Thyroid gland (tissue), 4 donors: ENCODE results near the gene PRDM11. TPM values are rescaled to one million over a fixed set of nuclear protein-coding genes. Genes with fewer than 3 reads are reported as not detected.

Source experiments
- DNase-seq, 2 donors: peaks; one replicate each; pipeline ENCODE4 v3.0.0-alpha.2; 2019
- H3K27ac ChIP-seq, 3 donors: fragments of 200-600 bp; sonication (generic); 1 replicate in 2 of 3; 2 replicates in 1 of 3; pipeline ENCODE4 v1.5.1; 2016 to 2019; ENCODE audit warnings: mild to moderate bottlenecking in 1 of 3, moderate library complexity in 1 of 3
- H3K27me3 ChIP-seq: fragments of 200-600 bp; sonication (generic); one replicate; pipeline ENCODE4 v1.5.1; 2019
- H3K36me3 ChIP-seq, 2 donors: fragments of 200-600 bp; sonication (generic); one replicate each; pipeline ENCODE4 v1.5.1; 2016 to 2019
- H3K4me1 ChIP-seq, 2 donors: fragments of 200-600 bp; sonication (generic); one replicate each; pipeline ENCODE4 v1.5.1; 2017 to 2019
- H3K4me3 ChIP-seq, 3 donors: fragments of 200-600 bp; sonication (generic); replicated peaks in 1 of 3; 1 replicate in 2 of 3; 2 replicates in 1 of 3; pipeline ENCODE4 v1.5.1; 2016; ENCODE audit warnings: mild to moderate bottlenecking in 1 of 3
- H3K9me3 ChIP-seq: fragments of 200-600 bp; sonication (generic); one replicate; pipeline ENCODE4 v1.5.1; 2017
- POLR2A ChIP-seq, 2 donors: fragments of 450-650 bp; IDR thresholded peaks; one replicate each; pipeline ENCODE4 v1.6.1; 2017; ENCODE audit warnings: antibody characterized with exemption in 2 of 2, mild to moderate bottlenecking in 2 of 2, moderate library complexity in 1 of 2
- WGBS, 2 donors: methylation state at CpG; one replicate each; pipeline ENCODE4 v1.1.5; 2017; 5-methylcytosine and 5-hydroxymethylcytosine counted together
- intact Hi-C: fragments of 100-400 bp; cut with DNase I; formaldehyde crosslinking; loops from one replicate; pipeline ENCODE4 v1.15.1; 2023
- total RNA-seq, 4 donors: library from RNA; depleted of rRNA; stranded (reverse); fragments of >200 nt; gene quantifications; one replicate each; pipeline ENCODE4 v1.2.3, GENCODE V29; 2016
- TF ChIP-seq, protein P1 (sequence below), 6 experiments: fragments of 200-600 bp in 3 of 6; fragments of 450-650 bp in 3 of 6; sonication (generic) in 3 of 6; IDR thresholded peaks; one replicate each; pipeline ENCODE4 v1.5.1; 2016 to 2019; ENCODE audit warnings: antibody characterized with exemption in 6 of 6, mild to moderate bottlenecking in 2 of 6, inconsistent platforms in 1 of 6, moderate library complexity in 1 of 6

PRDM11 gene
- total RNA-seq, 4 donors from 2014 or later, result 8.6 to 53.3 (median 31.0) TPM

GRCh38 chr11:45189230-45189629, 42.8 kb downstream of the PRDM11 start:
- DNase-seq, result no peak
- TF ChIP-seq, protein P1, sequence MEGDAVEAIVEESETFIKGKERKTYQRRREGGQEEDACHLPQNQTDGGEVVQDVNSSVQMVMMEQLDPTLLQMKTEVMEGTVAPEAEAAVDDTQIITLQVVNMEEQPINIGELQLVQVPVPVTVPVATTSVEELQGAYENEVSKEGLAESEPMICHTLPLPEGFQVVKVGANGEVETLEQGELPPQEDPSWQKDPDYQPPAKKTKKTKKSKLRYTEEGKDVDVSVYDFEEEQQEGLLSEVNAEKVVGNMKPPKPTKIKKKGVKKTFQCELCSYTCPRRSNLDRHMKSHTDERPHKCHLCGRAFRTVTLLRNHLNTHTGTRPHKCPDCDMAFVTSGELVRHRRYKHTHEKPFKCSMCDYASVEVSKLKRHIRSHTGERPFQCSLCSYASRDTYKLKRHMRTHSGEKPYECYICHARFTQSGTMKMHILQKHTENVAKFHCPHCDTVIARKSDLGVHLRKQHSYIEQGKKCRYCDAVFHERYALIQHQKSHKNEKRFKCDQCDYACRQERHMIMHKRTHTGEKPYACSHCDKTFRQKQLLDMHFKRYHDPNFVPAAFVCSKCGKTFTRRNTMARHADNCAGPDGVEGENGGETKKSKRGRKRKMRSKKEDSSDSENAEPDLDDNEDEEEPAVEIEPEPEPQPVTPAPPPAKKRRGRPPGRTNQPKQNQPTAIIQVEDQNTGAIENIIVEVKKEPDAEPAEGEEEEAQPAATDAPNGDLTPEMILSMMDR (IDR thresholded peaks at IDR 0.05), result no peak
- no peak for TF ChIP-seq POLR2A (IDR thresholded peaks at IDR 0.05)
- no peaks in the 10 kb centered on the region for H3K27me3 ChIP-seq
- no peak overlapping the region for H3K4me3 ChIP-seq
- H3K36me3 ChIP-seq, result peaks cover 6 to 8% of the 10 kb centered on the region in 2 donors
- H3K27ac ChIP-seq, result no peak overlapping the region
- H3K9me3 ChIP-seq, result no peaks in the 10 kb centered on the region
- intact Hi-C loops, result no loop called here
- 91 to 93% methylated on average over 5 of the region's 5 CpGs for WGBS, 2 donors
- peaks cover 8 to 13% of the 10 kb centered on the region in 2 donors for H3K4me1 ChIP-seq

- Histone ChIP-seq H3K36me3 (peaks cover 0 to 3% of the 10 kb centered on the region in 2 donors), H3K27ac (peak overlapping the region; percentile 15 to 77 (median 44)), H3K27me3 (no peaks in the 10 kb centered on the region), H3K4me1 (peaks cover 7 to 8% of the 10 kb centered on the region in 2 donors), H3K4me3 (no peak overlapping the region), H3K9me3 (no peaks in the 10 kb centered on the region)
- 24 to 30% methylated on average over 5 to 6 of the region's 6 CpGs for WGBS, 2 donors
- peak; percentile 88 to 92 for DNase-seq
- intact Hi-C loops, result no loop called here
- peak in 1 of 2 donors; percentile 49 for TF ChIP-seq POLR2A (IDR thresholded peaks at IDR 0.05)
- TF ChIP-seq, protein P1 (IDR thresholded peaks at IDR 0.05), result no peak
Measured at GRCh38 chr11:45193695-45194094, 47.3 kb downstream of the PRDM11 start.

DNA sequence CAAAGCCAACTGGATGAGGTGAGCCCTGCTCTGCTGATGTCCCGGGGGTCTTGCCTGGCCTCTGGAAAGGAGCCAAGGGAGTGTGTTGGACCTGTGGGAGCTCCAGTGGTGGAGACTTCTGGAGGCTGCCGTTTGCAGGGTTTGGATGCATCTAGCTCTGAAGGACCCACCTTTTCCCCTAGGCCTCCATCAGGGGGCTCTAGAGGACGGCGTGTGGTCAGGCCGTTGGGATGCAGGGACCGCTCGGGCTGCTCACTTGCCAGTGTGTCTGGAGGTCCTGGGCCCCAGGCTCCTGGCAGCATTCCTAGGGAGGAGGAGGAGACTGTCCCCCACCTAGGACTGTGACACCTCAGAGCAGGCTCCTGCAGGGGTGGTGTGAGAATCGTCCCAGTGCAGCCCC, 58.3 kb downstream of the PRDM11 start:
- peaks cover 6 to 8% of the 10 kb centered on the region in 2 donors for H3K4me1 ChIP-seq

GRCh38 chr11:45205978-45206377, 59.5 kb downstream of the PRDM11 start:
- Histone ChIP-seq H3K9me3 (no peaks in the 10 kb centered on the region), H3K27me3 (no peaks in the 10 kb centered on the region), H3K27ac (no peak overlapping the region), H3K4me3 (no peak overlapping the region), H3K36me3 (no peaks in the 10 kb centered on the region), H3K4me1 (peaks cover 14 to 21% of the 10 kb centered on the region in 2 donors)
- DNase-seq, result no peak
- intact Hi-C loops, result no loop called here
- no peak for TF ChIP-seq POLR2A (IDR thresholded peaks at IDR 0.05)
- TF ChIP-seq, protein P1 (IDR thresholded peaks at IDR 0.05), result no peak
- 54 to 83% methylated on average over 4 to 7 of the region's 7 CpGs for WGBS, 2 donors

More for the DNA sequence above, 58.3 kb downstream of the PRDM11 start:
- 77 to 80% methylated on average over 7 to 8 of the region's 8 CpGs for WGBS, 2 donors
- no peaks in the 10 kb centered on the region for H3K9me3 ChIP-seq
- intact Hi-C loops, result no loop called here
- no peaks in the 10 kb centered on the region for H3K36me3 ChIP-seq
- no peaks in the 10 kb centered on the region for H3K27me3 ChIP-seq
- no peak overlapping the region for H3K27ac ChIP-seq
- no peak for TF ChIP-seq POLR2A (IDR thresholded peaks at IDR 0.05)
- TF ChIP-seq, protein P1 (IDR thresholded peaks at IDR 0.05), result no peak
- no peak overlapping the region for H3K4me3 ChIP-seq
- DNase-seq, result no peak

- Histone ChIP-seq H3K27ac (no peak overlapping the region), H3K4me1 (peaks cover 14 to 22% of the 10 kb centered on the region in 2 donors), H3K4me3 (no peak overlapping the region), H3K27me3 (no peaks in the 10 kb centered on the region), H3K36me3 (peaks cover 8% of the 10 kb centered on the region in 2 donors), H3K9me3 (no peaks in the 10 kb centered on the region)
- 75 to 81% methylated on average over 8 of the region's 8 CpGs for WGBS, 2 donors
- intact Hi-C loops, result no loop called here
- DNase-seq, result no peak
- TF ChIP-seq, protein P1 (IDR thresholded peaks at IDR 0.05), result no peak
- TF ChIP-seq POLR2A (IDR thresholded peaks at IDR 0.05), result no peak
Measured at GRCh38 chr11:45208135-45208534, 61.7 kb downstream of the PRDM11 start.
